Middle frontal gyrus (tissue), 1 donor: ENCODE data around the gene TOX2.

Experiments used
- DNase-seq: peaks from one replicate; pipeline ENCODE4 v3.0.0-alpha.2; 2015; ENCODE audit warnings: low spot score; ENCODE audit errors: extremely low spot score

The TOX2 gene

DNA sequence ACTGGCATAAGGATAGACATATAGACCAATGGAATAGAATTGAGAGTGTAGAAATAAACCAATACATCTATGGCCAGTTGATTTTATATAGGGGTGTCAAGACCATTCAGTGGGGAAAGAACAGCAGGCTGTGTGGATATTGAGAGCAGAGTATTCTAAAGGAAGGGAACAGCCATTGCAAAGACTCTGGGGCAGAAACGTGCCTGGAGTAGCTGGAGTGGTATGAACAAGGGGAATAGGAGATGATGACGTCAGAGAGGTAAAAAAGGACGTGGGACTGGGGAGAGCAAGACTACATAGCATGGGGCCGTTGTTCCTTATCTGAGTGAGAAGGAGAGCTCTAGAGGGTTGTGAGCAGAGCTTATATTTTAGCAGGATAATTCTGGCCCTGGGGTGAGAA lies 85.2 kb downstream of the TOX2 start:
- DNase-seq: no peak

DNA sequence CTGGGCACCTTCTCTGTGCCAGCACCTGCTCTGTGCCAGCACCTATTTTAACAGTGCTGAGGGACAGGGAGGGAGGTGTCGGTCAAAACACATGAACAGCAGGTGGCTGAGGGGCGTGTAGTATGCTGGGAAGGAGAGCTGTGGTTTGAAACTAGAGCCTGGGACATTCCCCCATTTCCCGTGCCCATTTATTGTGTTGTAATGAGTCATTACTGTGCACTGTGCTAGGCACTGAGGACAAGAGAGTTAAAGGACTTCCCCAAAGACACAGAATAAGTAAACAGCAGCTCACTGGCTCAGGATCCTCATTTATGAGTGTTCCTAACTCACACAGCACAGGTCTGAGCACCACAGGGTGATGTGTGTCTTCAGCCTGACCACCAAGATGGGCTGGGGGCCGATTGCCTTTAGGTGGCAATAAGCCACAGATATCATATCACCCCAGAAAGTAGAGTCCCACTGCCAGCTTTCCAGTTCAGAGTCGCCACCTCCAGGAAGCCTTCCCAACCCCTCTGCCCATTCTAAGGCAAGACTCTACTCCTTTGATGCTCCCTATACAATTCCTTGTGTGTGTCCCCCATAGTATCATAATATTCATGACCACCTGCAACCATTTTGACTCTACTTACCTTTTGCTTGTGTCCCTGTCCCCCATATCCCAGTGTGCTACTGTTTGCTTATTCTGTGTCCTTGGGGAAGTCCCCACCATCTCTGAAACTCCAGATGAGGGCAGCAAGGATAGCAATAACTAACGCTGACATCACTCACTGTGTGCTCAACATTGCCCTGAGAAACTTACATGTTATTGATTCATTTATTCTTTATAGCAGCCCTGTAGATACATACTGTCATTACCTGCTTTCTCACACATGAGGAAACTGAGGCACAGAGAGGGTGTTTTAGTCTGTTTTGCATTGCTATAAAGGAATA lies 87.3 kb downstream of the TOX2 start:
- no peak for DNase-seq

DNA sequence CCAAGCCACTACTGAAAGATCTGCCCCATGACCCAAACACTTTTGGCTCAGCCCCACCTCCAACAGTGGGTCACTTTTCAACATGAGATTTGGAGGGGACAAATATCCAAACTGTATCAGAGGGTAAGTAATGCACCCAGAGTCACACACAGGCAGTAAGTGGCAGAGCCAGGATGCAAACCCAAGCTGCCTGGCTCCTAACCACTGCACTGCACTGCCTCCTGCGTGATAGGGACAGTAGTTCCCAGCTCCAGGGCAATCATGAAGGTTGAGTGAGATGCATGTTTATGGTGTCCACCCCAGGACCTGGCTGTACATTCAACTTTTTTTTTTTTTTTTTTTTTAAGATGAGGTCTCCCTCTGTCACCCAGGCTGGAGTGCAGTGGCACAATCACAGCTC lies 88.2 kb downstream of the TOX2 start:
- no peak for DNase-seq

DNA sequence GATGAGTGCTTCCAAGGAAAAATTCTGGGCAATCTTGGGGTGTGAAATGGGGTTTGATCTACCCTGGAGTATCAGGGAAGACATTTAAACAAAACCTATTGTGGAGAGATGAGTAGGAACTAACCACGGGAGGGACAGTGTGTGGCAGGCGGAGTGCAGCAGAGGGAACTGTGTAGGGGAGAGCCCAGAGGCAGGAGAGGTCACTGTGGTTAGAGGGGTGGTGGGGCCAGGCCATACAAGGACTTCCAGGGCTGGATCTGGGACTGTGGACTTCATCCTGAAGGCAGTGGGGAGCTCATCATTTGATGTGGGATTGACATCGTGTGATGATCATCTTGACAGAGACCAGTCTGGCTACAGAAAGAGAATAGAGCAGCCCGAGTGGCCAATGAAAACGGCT lies 89.0 kb downstream of the TOX2 start:
- DNase-seq: no peak

DNA sequence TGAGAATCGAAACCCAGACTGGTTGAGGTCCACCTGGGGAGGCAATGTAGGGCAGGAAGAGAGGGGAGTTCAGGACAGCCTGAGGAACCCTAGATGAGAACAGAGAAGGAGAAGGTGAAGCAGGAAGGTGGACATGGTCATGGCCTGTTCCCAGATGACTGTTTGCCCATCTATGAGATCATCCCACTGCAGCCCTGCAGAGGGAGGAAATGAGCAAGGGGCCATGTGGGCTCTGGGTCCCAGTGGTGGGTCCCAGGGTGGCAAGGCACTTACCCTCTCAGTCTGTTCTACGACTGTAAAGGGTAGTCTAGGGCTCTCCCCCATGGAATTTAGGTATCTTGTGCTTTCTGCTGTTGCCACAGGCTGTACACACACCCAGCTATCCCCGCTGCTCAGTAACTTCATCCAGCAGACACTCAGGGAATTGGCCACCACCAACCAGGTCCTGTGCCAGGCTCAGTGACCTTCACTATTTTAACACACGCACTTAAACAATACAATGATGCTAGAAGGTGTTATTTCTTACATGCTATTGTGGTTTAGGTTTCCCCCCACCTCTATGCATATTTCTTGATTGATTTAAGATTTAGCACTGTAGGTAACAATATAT lies 89.8 kb downstream of the TOX2 start:
- no peak for DNase-seq

DNA sequence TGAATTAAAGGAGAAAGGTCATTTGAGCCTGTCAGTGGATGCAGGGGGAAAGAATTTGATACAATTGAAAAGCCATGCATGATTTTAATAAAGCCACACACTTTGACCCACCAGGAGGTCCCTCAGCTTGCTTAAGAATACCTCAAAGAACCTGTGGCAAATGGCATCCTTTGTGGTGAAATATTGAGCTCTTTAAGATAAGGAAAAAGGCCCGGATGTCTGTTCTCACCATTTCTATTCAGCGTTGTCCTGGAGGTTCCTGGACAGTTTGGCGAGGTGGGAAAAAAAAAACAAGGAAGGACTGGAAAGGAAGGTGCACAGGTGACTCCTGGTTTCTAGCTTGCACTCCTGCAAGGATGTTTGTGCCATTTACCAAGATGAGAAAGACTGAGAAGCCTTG lies 91.0 kb downstream of the TOX2 start:
- DNase-seq: no peak

DNA sequence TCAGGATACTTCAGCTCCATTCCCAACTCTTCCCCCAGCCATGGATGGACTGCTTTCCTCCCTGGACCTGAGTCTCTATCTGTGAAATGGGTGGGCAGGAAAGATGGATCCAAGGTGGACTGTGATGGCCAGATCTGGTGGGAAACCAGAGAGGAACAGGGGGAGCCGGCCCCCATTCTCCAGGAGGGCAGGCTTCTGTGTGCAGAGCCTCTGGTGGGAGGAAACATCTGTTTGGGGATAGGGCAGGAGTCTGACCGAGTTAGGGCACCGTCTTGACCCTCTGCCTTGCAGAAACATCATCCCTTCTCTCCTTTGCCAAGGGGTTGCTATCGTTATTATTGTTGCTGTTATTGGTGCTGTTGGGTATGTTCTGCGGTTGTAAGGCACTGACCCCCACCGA lies 91.5 kb downstream of the TOX2 start:
- no peak for DNase-seq

DNA sequence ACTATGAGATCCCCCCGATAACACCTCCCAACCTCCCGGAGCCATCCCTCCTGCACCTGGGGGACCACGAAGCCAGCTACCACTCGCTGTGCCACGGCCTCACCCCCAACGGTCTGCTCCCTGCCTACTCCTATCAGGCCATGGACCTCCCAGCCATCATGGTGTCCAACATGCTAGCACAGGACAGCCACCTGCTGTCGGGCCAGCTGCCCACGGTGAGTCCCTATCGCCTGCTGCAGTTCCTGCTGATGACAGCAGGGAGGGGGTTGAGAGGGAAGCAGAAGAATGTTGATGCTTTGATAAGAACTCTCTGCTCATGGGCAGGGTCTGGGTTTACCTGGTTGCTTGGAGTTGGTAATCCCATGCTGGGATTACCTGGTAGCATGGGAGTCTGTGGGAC lies 91.9 kb downstream of the TOX2 start:
- no peak for DNase-seq

DNA sequence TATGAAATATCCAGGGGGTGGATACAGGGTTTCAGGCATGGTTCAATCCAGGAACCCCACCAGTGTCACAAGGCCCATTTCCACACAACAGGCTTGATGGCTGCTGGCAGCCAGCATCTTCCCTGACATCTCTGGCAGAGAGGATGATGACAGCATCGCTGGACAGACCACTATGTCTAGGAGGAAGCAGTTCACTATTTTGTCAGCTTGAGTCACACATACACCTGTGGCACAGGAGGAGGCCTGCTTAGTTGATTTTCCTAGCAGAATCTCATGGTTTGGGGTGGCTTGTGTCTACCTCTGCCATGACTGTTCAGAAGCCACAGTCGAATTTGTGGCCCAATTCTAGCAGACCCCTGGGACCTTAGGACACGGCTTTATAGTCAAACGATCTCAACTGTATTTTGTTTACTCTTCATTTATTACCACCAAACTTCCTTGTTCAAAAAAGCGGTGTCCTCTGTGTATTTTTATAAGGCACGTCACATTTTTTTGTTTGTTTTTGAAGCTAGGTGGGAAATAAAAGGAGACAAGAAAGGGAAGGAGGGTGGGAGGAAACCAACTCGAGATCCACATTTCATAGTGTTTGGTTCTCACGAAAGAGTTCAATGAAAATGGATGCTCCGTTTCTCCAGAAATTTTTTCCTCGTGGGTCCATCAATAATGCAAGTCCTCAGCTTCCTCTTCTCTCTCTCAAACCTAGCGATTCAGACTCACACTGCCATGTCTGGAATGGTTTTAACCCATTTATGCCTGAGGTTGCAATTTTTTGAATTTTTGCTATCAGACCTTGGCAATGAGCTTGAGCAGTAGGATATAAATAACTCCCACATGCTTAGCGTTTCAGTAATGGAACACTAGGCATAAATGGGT lies 94.4 kb downstream of the TOX2 start:
- no peak for DNase-seq

DNA sequence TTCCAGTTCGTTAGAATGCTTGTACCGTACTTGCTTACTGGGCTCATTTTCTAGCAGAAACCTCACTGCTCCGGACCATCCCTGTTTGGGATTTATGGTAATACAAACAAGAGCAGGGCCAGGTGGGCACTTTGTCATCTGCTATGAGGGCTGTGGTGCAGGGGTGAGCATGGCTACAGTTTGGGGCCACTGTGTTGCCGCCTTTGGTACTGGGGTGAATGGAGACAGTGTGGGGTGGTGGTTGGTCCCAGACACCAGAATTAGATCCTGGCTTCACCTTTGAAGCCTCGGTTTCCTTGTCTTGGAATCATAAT lies 95.0 kb downstream of the TOX2 start:
- no peak for DNase-seq

DNA sequence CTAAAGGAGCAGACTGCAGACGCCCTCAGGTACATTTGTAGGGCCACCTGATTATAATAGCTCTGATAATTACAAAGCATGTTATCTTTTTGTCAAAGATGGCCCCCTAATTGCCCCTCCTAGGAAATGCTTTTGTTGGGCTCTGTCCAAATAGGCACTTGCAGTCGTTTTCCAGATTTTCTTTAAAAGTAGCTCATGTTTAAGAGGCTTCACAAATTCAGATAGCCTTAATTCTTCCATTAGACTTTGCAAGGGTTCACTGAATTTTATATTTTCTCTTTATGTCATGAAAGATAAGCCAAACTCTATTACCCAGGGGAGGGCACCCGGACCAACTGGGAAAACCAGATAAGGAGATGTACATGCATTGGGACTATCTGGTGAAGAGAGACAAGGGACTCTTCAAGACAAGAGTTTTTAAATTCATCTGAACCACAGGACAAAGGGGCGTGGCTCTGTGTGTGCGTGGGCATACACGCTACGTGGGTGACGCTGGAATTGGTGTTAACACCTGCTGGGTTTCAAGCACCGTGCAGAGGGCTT lies 95.6 kb downstream of the TOX2 start:
- DNase-seq: no peak

DNA sequence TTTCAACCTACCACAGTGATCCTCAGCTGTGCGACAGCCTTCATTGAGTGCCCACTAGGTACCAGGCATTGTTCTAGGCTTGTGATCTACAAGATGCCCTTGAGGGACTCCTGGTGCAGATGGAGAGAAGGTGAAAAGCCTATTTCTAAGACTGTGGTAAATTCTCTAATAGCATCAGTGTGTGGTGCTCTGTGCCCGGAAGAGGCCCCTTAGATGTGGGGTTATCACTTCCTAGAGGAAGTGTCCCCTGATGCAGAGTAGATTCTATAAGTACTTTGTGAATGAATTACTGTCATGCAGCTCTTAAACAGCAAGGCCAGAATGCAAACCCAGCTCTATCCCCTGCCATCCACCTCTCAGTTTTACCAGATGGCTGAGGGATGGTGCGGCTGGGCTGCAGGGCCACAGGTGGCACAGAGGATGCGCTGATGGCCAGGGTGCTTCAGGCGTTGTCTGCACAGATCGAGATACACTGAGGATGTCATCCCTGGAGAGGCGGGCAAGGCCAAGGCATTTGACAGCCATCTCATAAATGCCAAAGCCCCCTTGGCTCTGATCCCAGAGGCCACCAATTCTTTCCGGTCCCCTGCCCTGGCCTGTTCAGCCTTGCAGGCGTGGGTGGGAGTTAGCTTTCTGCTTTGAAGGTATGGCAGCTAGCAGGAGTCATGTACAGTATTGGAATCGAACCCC lies 96.7 kb downstream of the TOX2 start:
- DNase-seq: no peak

DNA sequence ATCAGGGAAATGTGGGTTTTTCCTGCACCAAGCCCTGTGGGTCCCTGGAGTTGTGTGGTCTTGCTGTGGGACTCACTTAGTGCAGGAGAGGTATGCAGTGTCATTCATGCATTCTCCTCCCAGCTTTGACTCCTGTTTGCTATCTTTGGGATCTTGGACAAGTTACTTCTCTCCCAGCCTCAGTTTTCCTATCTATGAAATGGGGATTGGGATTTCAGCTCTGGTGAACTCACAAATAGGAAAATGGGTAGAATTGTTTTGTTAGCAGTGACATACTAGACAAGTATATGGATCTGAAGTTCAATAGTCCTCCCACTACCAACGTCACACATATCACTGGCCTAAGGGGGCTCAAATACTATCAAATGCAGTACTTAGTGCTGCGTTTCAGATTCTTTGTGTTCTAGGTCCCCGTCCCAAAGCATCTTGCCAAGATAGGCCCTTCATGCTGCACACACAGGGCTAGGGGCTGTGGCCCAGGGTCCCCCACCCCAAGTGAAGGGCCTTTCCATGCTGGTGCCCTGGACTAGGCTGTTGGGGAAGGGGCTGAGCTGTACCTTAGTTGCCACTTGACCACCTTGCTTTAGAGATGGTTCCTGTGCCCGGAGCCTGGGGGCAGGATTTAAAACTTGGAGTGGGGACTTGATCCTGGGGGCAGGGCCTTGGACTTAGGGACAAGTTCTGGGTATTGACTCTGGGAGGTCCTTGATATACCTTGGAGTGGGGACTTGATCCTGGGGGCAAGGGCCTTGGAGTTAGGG lies 98.0 kb downstream of the TOX2 start:
- no peak for DNase-seq

DNA sequence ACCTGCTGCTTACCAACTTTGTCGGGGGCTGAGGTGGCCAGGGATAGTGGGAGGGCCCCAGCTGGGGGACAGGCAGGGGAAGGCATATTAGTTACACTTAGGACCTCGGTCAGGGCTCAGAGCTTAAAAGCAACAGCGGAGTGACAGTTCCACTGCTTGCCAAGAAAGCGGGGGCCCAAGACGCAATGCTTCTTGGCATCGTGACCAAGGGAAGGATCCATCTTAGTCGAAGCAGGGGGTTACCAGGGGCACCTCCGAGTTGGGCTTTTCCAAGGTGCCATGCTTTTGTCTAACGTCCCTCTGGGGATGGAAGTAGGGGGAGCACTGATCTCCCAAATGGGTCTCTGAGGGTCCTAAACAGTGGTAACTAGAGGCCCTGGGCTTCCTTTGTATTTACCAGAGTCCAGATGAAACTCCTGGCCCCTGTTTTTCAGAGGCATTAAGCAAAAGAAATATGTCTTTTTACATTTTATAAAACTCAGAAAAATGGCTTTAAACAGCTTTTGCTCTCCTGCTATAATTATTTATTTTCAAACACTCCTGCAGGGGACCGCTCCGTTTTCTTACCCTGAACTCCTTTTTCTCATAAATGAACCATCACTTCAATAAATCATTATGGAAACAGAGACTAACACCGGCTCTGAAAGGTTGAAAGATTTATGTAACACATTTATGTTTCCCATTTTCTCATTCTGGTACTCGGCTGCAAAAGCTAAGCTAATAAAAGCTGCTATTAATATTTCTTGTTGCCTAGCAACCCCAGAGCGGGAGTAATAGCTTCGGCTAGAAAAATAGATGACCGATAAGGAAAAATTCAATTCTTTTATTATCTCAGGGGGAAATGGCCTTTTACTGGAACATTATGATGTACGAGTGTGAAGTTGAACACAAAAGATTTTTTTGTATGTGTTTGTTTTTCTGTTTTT lies 100.4 kb downstream of the TOX2 start:
- no peak for DNase-seq

DNA sequence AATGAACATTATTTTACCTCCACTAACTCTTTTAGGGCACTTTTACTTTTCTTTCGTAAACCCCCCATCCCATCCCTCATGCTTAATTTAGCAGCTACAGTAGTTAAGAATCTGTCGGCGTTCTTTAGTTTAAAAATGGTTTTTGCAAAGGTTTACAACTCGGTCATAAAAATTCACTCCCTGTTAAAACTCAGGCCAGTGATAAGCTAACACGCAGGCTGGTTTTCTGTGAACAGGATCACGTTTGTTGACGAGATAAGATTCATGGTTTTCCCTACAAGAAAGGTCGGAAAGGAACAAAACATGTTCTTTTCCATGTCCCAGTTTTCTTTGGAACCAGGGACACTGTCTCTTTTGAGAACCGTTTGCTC lies 101.1 kb downstream of the TOX2 start:
- no peak for DNase-seq

DNA sequence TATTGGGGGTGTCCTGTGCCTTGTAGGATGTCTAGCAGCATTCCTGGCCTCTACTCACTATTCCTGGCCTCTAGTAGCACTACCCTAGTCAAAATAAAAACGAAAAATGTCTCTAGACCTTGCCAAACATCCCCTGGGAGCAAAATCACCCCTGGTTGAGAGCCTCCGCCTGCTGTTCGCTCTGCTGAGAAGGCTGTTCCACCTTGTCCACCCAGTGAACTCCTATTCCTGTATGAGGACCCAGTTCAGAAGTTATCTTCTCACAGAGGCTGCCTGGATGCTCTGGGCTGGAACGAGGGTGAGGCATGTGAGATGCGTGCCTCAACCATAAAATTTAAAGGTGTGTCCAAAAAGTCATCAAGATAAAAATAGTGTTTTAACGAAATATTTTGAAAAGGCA lies 101.9 kb downstream of the TOX2 start:
- no peak for DNase-seq

DNA sequence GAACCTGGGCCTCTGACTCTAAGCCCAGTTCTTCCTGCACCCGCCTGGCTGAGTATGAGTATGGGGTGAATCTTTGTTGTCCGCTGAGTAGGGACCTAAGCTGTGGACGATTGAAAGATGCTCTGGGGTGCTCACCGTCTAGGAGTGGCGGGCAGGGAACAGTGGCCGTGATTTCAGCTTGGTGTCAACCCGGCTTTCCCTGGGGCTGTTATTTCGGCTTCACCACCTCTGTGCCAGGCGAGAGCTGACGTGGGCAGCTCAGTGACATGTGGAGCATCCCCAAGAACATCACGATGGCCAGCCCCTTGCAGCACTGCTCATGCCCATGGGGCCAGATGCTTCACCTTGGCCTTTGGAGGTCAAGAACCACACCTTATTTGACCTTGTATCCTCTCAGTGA lies 102.6 kb downstream of the TOX2 start:
- no peak for DNase-seq

DNA sequence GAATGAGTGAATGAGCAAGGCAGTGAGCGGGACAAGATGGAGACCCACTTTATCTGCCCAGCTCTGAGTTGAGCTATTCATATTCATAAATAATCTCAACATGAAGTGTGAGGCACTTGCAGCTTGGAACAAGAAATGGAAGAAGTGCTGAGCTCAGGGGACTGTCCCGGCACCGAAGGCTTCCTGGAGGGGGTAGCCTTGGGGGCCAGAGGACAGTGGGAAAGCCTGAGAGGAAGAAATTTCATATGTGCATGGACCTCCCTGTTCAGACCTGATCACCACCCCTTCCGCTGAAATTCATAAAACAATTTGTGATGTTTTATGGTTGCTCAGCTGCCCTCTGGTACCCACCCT lies 103.2 kb downstream of the TOX2 start:
- no peak for DNase-seq

DNA sequence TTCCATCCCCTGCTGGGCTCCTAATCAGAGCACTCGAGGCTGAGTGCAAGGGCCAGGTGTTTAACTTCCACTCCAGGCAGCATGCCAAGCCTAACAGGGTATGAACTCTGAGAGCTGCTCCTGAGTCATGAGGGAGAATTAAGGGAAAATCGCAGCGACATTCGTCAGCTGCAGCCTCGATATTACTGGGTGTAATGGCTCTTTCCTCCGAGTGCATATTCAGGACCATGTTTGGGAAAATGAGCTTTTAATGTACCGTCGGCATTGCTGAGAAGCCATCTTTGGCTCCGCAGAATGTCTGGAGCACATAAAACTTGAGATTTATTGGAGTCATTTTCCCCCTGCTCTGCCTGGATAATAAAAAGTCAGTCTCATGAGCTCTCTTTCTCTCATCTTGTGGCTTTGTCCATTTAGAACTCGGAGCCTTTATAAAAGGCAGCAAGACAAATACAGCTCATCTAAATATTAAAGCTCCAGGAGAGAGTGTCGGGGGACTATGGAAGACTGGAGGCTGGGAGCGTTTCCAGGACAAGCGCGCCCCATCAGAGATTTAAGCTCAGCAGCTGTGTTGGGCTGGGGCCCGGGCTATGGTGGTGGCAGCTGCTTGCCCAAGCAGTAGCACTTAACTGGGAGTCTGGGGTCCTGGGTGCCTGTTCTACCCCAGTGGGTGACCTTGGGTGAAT lies 103.7 kb downstream of the TOX2 start:
- no peak for DNase-seq
